IPS-NIHi7 (cell line): ENCODE measurements around the gene CARD10.
"Not testable (repeated sequence)": the region's sequence is repeated elsewhere in the genome, so short reads cannot be mapped to it uniquely, and the experiment has no call there.

ENCODE experiments used
- DNase-seq: peaks from one replicate; pipeline ENCODE4 v3.0.0; 2012; ENCODE audit warnings: mixed read lengths; ENCODE audit errors: extremely low spot score

Gene CARD10

GRCh38 chr22:37556710-37557109 is 37.5 kb upstream of the CARD10 start:
- DNase-seq, result no peak

GRCh38 chr22:37555029-37555428 is 35.8 kb upstream of the CARD10 start:
- no peak for DNase-seq

- no peak for DNase-seq
Observed at GRCh38 chr22:37553725-37554124, 34.5 kb upstream of the CARD10 start.

DNA sequence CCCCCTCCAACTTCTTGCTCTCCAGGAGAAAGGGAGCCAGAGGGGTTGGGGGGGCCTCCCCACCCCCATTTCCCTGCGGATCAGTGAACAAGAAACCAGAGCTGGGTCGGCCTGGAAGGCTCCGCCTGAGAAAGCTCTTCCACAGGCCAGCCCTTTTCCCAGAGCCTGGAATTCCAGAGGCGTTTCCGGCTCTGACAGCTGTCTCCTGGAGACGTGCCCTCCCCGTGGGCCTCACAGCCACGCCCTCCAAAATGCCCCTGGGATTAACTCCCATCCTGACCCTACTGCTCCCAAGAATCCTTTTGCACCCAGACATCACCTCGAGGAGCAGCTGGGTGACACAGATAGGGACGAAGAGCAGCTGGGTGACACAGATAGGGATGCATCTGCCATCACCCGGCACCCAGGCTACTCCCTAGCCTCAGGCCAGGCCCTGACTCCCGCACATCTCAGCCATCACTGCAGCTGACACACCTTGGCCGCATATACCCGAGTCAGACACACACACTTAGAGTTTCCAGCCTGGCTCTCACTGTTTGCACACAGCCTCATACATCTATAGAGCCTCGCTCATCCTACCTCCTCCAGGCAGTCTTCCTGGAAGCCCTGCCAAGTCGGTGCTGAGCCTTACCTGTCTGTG is 33.4 kb upstream of the CARD10 start:
- peak; percentile 65 for DNase-seq

GRCh38 chr22:37551981-37552380 is 32.8 kb upstream of the CARD10 start:
- DNase-seq, result no peak

- DNase-seq, result not testable (repeated sequence)
Observed at GRCh38 chr22:37550921-37551320, 31.7 kb upstream of the CARD10 start.

GRCh38 chr22:37549704-37550059 is 30.5 kb upstream of the CARD10 start:
- no peak for DNase-seq

- peak; percentile 2 for DNase-seq
Observed at GRCh38 chr22:37547251-37547741, 28.1 kb upstream of the CARD10 start.

DNA sequence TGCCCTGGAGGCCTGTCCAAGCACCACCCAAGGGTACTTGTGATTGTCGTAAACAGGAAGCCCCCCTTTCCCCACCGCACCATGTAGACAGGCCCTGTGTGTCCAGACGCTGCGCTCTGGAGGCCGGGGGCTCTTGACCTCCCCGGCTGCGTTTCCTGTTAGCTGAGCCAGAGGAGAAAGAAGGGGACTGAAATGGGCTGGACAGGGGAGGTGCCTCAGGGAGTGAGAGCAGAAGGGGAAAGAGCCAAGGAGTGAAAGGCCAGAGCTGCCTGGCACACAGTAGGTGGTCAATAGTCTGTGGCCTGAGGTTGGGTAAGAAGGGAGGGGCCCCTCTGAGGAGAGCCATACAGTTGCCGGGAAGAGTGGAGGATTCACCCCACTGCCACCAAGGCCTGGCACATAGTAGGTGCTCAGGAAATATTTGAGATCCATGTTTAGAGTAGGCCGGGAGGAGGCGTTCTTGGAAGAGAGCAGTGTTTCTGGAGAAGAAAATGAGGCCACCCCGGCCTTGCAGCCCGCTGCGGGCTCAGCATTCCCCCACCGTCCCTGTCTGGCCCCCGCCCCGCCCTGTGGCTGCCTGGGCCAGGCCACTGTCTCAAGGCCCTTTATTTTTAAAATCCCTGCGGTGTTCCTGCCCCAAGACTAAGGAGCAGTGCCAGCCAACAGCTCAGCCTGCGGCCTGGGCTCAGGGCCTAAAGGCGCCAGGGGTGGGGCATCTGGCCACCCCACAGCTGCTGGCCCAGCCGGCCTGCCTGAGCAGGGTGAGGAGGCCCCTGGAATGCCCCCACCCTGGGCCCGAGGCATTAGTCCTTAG is 27.4 kb upstream of the CARD10 start:
- DNase-seq, result peak; percentile 56

GRCh38 chr22:37545703-37546436 is 26.7 kb upstream of the CARD10 start:
- peak; percentile 91 for DNase-seq

- DNase-seq, result peak; percentile 81
Observed at GRCh38 chr22:37544955-37545702, 25.9 kb upstream of the CARD10 start.

DNA sequence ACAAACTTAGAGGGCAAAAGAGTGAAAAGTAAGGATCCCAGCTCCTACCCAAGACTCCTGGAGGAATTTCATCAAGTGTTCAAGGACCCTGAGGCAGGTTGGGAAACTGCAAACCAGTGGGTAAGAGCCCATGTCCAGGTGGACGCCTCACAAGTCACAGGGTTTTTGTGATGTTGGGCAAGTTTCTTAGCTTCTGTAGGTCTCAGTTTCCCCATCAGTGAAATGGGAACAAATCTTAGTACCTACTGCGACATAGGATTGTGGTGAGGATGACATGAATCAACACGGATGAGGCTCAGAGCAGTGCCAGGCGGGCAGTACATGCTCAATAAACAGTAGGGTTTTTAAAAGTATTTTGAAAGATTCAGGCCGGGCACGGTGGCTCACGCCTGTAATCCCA is 23.7 kb upstream of the CARD10 start:
- DNase-seq, result no peak

DNA sequence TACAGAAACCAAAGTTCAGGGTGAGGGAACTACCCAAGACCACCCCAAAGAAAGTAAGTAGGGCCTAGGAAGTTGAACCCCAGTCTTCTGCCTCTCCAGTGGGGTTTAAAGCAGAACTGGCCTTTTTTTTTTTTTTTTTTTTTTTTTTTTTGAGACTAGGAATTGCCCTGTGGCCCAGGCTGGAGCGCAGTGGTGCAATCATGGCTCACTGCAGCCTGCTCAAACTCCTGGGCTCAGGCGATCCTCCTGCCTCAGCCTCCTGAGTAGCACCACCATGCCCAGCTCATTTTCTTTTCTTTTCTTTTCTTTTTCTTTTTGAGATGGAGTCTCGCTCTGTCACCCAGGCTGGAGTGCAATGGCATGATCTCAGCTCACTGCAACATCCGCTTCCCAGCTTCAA is 23.2 kb upstream of the CARD10 start:
- not testable (repeated sequence) for DNase-seq

DNA sequence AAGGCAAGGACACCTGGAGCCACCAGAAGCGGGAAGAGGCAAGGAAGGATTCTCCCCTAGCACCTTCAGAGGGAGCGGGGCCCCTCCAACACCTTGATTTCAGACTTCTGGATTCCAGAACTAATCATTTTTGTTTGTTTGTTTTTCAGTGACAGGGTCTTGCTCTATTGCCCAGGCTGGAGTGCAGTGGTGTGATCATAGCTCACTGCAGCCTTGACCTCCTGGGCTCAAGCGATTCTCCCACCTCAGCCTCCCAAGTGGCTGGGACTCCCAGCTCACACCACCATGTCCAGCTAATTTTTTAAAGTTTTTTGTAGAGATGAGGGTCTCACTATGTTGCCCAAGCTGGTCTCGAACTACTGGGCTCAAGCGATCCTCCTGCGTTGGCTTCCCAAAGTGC is 20.6 kb upstream of the CARD10 start:
- DNase-seq, result not testable (repeated sequence)

DNA sequence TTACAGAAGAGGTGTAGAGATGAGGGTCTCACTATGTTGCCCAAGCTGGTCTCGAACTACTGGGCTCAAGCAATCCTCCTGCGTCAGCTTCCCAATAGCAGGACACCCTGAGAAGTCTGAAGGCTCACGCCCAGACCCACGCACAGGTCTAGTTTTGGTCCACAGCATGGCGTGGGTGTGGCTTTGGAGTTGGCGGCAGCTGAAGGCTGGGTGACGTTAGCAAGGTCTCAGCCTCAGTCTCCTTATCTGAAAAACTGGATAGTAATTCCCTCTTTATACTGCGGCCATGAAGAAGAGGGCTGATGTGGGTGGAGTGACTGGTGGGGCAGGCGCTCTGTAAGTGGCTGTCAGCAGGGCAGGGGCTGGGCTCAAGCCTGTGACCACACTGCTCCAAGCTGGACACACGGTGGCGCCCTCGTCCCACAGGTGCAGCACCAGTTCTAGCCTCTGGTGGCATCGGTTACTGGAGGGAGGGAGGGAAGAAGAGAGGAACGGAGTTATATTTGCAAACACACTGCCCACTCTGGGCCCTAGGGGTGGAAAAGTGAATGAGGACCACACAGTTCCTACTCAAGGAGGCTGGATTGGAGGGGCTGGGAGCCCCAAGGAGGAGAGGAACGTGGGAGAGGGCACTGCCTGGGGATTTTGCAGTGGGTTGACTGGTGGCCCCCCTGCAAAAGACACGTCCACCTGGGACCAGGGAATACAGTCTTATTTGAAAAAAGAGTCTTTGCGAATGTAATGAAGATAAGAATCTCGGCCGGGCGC is 19.6 kb upstream of the CARD10 start:
- peak; percentile 97 for DNase-seq

GRCh38 chr22:37535159-37535558 is 15.9 kb upstream of the CARD10 start:
- no peak for DNase-seq

- no peak for DNase-seq
Observed at GRCh38 chr22:37534445-37534844, 15.2 kb upstream of the CARD10 start.

DNA sequence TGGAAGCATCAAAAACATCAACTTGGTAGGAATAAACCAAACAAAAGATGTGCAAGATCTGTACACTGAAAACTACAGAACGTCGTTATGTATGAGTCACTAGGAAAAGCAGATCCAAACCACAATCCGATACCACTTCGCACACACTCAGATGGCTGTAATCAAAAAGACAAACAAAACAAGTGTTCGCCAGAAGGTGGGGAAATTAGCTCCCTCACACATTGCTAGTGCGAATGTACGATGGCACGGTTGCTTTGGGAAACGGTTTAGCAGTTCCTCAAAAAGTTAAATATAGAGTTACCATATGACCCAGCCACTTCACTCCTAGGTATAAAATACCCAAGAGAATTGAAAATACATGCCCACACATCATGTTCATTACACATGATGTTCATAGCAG is 14.8 kb upstream of the CARD10 start:
- DNase-seq, result no peak

DNA sequence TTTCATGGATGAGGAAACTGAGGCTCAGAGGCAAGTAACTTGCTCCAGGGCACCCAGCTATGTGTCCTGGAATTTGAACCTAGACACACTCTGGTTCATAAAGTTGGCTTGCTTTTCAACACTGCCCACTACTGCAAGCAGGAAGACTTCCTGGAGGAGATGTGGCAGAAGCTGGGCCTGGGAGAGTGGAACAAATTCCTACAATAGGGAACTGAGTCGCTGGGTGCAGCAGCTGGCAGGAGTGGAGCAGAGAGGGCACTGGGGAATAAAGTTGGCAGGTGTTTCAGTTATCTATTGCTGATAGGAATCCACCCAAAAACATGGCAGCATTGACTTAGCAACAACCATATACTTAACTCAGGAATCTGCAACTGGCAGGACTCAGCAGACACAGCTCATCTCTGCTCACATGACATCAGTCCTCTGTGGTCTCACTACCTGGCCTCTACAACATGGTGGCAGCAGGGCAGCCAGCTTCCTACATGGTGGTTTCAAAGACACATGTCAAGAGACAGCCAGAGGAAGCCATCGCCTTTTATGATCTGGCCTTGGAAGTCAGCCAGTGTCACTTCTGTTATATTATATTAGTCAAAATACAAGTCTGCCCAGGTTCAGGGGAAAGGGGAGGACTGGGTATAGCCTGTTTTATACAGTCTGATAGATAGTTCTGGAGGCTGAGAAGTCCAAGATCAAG is 10.6 kb upstream of the CARD10 start:
- DNase-seq, result no peak

GRCh38 chr22:37527952-37528351 is 8.7 kb upstream of the CARD10 start:
- not testable (repeated sequence) for DNase-seq
